Posterior cingulate gyrus (tissue), 11 donors: ENCODE results near the gene GPR63.
A peak's percentile ranks its signal among the peaks of the same experiment; 100 is the strongest.

Source experiments
- DNase-seq, 10 donors: peaks; one replicate each; pipeline versions ENCODE4 v3.0.0 to v3.0.0-alpha.2; 2020 to 2021; ENCODE audit warnings: mixed read lengths in 3 of 10
- intact Hi-C: fragments of 100-400 bp; cut with DNase I; formaldehyde crosslinking; loops from one replicate; pipeline ENCODE4 v1.15.1; 2023

The GPR63 gene

DNA sequence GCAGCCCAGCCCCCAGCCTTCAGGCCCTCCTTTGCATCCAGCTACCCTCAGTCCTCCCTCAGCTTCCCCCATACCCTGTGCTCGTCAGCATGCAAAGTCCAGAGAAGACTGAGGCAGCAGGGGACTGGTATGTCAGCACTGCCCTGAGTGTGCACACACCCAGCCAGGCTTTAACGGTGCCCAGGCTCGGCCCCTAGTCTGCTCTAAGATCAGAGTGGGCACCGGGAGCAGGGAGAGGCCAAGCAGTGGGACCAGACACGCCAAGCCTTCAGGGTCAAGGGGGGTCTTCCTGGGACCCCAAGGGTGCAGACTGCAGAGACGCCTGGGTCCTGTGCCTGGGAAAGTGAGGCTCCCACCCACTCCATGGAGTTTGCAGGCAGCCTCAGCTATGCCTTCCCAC lies 74.7 kb downstream of the GPR63 start:
- intact Hi-C loops: no loop called here
- peak in 1 of 10 donors; percentile 74 for DNase-seq

DNA sequence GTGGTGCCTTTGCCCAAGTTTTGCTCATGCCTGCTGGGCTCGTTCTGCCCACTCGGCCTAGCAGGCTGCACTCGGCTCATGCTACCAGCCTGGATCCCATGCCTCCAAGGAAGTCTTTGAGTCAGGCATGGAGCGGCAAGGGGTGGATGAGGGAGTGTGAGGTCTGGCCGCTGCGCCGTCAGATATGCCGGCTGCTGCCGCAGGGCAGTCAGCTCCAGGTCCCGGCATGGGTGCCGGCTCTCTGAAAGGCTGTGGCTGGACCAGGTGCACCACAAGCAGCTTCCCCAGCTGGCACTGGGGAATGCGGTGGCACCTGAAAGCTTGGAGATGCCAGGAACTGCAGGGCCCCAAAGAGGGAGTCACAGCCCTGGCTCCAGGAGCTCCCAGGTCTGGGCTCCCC lies 75.5 kb downstream of the GPR63 start:
- DNase-seq: peak in 2 of 10 donors; percentile 63 to 75
- intact Hi-C loops: loop anchor here (2.0 kb wide), 1 partner anchor 135 kb away; no protein-coding TSS in a partner anchor

- intact Hi-C loops: loop anchor here (2.0 kb wide), 1 partner anchor 133 kb away; no protein-coding TSS in a partner anchor
Measured at GRCh38 chr6:96760153-96760687, 77.1 kb downstream of the GPR63 start.

GRCh38 chr6:96755096-96755495 lies 82.2 kb downstream of the GPR63 start:
- intact Hi-C loops: no loop called here
- DNase-seq: no peak

More at GRCh38 chr6:96760153-96760687, 77.1 kb downstream of the GPR63 start:
- DNase-seq: no peak

DNA sequence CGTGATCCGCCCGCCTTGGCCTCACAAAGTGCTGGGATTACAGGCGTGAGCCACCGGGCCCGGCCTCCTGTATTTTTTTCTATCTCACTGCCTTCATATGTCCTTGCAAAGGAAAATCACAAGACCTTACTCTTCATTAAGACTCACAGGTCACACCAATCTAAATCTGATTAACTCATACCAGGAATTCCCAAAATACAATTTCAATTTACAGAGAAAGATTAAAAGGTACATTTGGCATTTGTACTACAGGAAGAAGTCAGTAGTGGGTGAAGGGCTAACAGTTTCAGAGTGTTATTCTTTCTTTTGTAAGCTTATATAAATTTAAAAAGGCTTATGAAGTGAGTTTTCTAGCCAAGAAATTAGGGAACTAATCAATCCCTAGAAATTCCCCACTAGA lies 87.4 kb downstream of the GPR63 start:
- no peak for DNase-seq

More for the DNA sequence above, 87.4 kb downstream of the GPR63 start:
- intact Hi-C loops: no loop called here
